Right kidney (tissue), 1 donor: ENCODE data around the gene TGM2.

Experiments
- DNase-seq: peaks from one replicate; pipeline ENCODE4 v3.0.0-alpha.2; 2016

TGM2 gene

GRCh38 chr20:38131588-38132121 is 33.4 kb downstream of the TGM2 start:
- no peak for DNase-seq

- no peak for DNase-seq
Measured at GRCh38 chr20:38130687-38131587, 34.1 kb downstream of the TGM2 start.

- DNase-seq = no peak
Measured at GRCh38 chr20:38129893-38130609, 35.0 kb downstream of the TGM2 start.

- no peak for DNase-seq
Measured at GRCh38 chr20:38129248-38129865, 35.7 kb downstream of the TGM2 start.

GRCh38 chr20:38128691-38129090 is 36.4 kb downstream of the TGM2 start:
- DNase-seq = no peak

- DNase-seq = no peak
Measured at GRCh38 chr20:38127920-38128528, 37.0 kb downstream of the TGM2 start.

GRCh38 chr20:38126932-38127621 is 38.0 kb downstream of the TGM2 start:
- peak; percentile 9 for DNase-seq

- peak; percentile 2 for DNase-seq
Measured at GRCh38 chr20:38126146-38126921, 38.7 kb downstream of the TGM2 start.

- DNase-seq = peak; percentile 58
Measured at GRCh38 chr20:38125157-38126056, 39.7 kb downstream of the TGM2 start.

GRCh38 chr20:38123021-38123587 is 42.0 kb downstream of the TGM2 start:
- no peak for DNase-seq

- DNase-seq = no peak
Measured at GRCh38 chr20:38121741-38122140, 43.3 kb downstream of the TGM2 start.

- no peak for DNase-seq
Measured at GRCh38 chr20:38120625-38120988, 44.5 kb downstream of the TGM2 start.

- DNase-seq = no peak
Measured at GRCh38 chr20:38119446-38119845, 45.6 kb downstream of the TGM2 start.

- DNase-seq = no peak
Measured at GRCh38 chr20:38117635-38118034, 47.4 kb downstream of the TGM2 start.

- DNase-seq = no peak
Measured at GRCh38 chr20:38117205-38117604, 47.9 kb downstream of the TGM2 start.

- DNase-seq = no peak
Measured at GRCh38 chr20:38116409-38117165, 48.5 kb downstream of the TGM2 start.

GRCh38 chr20:38115896-38116295 is 49.2 kb downstream of the TGM2 start:
- no peak for DNase-seq

- no peak for DNase-seq
Measured at GRCh38 chr20:38115205-38115604, 49.9 kb downstream of the TGM2 start.

- no peak for DNase-seq
Measured at GRCh38 chr20:38114353-38114791, 50.7 kb downstream of the TGM2 start.
